ENCODE data around the gene OLFML2A. TPM values are rescaled to one million over a fixed set of nuclear protein-coding genes. Genes with fewer than 3 reads are reported as not detected.

Gene OLFML2A
- total and polyA plus RNA-seq, 2 of the 13 experiments (the other 11 are each of a cell fraction or from before 2014, with no cell fraction given) = 0.01 to 0.02 TPM

GRCh38 chr9:124766815-124767554 is 9.9 kb upstream of the OLFML2A start:
- Histone ChIP-seq H3K36me3 (replicated peaks in 1 of 2; ENCODE audit: control insufficient read depth in 1 of 2, insufficient read depth in 2 of 2, low read length in 2 of 2) (no peaks in the 10 kb centered on the region), H3K4me2 (ENCODE audit: low read depth, low read length) (peak overlapping the region; percentile 80), H3K27me3 (ENCODE audit: control insufficient read depth in 1 of 2, insufficient read depth in 2 of 2, low read length in 2 of 2) (no peaks in the 10 kb centered on the region; a peak in 1 of 5 replicates), H3K27ac (ENCODE audit: extremely low read length, insufficient read depth, low read length) (no peak overlapping the region), H3K9ac (ENCODE audit: insufficient read depth, low read depth, low read length) (no peak overlapping the region), H4K20me1 (ENCODE audit: insufficient read depth, low read length) (peaks cover 21% of the 10 kb centered on the region; the same call in 1 of the 2 replicates), H3K4me3 (replicated peaks in 1 of 3; ENCODE audit: insufficient read depth in 1 of 3, low read depth in 2 of 3, low read length in 3 of 3) (no peak overlapping the region), H3K9me3 (ENCODE audit: low read length) (no peaks in the 10 kb centered on the region), H3K79me2 (ENCODE audit: insufficient read depth, low read length) (peaks cover 84% of the 10 kb centered on the region), H2AFZ (ENCODE audit: low read length) (no peak overlapping the region), H3K4me1 (ENCODE audit: insufficient read depth, low read length) (peaks cover 46% of the 10 kb centered on the region)
- CTCF ChIA-PET (ENCODE audit: low intra/inter-chr PET ratio, low total read pairs) = interaction anchor here (2.5 kb wide), 1 partner anchor 150 kb away, joined by 7 read pairs; no protein-coding TSS in a partner anchor
- BruUV-seq (replicated peaks) = no TSS peak
- POLR2A ChIA-PET = interaction anchor here (1.3 kb wide), 1 partner anchor 96 kb away, joined by 3 read pairs; no protein-coding TSS in a partner anchor
- intact Hi-C loops (cut with micrococcal nuclease; ENCODE audit: unreplicated experiment) (no loop called here), in situ Hi-C loops (cut with HindIII; ENCODE audit: extremely low pct_ligation_motif_present, low pct_unique_long_range_greater_than_20kb) (no loop called here)
- ATAC-seq = no peak
- WGBS (ENCODE audit: low lambda C conversion rate) = 80% methylated on average over 4 of the region's 4 CpGs
- FAIRE-seq = no peak
- no peak for DNase-seq (ENCODE audit: low spot score)
- no peak for TF ChIP-seq KLF15 (CRISPR knock-in tag; IDR thresholded peaks at IDR 0.05; ENCODE audit: borderline replicate concordance)
- TF ChIP-seq ZNF782 (CRISPR knock-in tag; IDR thresholded peaks at IDR 0.05; ENCODE audit: borderline replicate concordance) = no peak
- TF ChIP-seq ZNF781 (CRISPR knock-in tag; IDR thresholded peaks at IDR 0.05; ENCODE audit: borderline replicate concordance, not compliant biosample characterization) = no peak
- no peak for TF ChIP-seq PRPF4 (IDR thresholded peaks at IDR 0.05; ENCODE audit: low read depth, low read length, poor library complexity, severe bottlenecking)
- no peak for TF ChIP-seq NKX3-1 (CRISPR knock-in tag; IDR thresholded peaks at IDR 0.05)
- no peak for TF ChIP-seq ZNF460 (CRISPR knock-in tag; IDR thresholded peaks at IDR 0.05; ENCODE audit: borderline replicate concordance)
- TF ChIP-seq ZNF331 (CRISPR knock-in tag; IDR thresholded peaks at IDR 0.05) = no peak
- TF ChIP-seq SNAPC4 (CRISPR knock-in tag; IDR thresholded peaks at IDR 0.05) = no peak
- no peak for TF ChIP-seq HOXA3 (CRISPR knock-in tag; IDR thresholded peaks at IDR 0.05)
- no peak for TF ChIP-seq KDM3A (CRISPR knock-in tag; IDR thresholded peaks at IDR 0.05; ENCODE audit: low read depth)
- no peak for TF ChIP-seq ZNF549 (CRISPR knock-in tag; IDR thresholded peaks at IDR 0.05)
- no peak for TF ChIP-seq TBX3 (IDR thresholded peaks at IDR 0.05; ENCODE audit: borderline replicate concordance)
- no peak for TF ChIP-seq NR0B2 (CRISPR knock-in tag; IDR thresholded peaks at IDR 0.05)
- no peak for TF ChIP-seq MIER3 (CRISPR knock-in tag; IDR thresholded peaks at IDR 0.05; ENCODE audit: borderline replicate concordance)
- TF ChIP-seq ZNF230 (CRISPR knock-in tag; IDR thresholded peaks at IDR 0.05) = no peak
- TF ChIP-seq, protein P1, sequence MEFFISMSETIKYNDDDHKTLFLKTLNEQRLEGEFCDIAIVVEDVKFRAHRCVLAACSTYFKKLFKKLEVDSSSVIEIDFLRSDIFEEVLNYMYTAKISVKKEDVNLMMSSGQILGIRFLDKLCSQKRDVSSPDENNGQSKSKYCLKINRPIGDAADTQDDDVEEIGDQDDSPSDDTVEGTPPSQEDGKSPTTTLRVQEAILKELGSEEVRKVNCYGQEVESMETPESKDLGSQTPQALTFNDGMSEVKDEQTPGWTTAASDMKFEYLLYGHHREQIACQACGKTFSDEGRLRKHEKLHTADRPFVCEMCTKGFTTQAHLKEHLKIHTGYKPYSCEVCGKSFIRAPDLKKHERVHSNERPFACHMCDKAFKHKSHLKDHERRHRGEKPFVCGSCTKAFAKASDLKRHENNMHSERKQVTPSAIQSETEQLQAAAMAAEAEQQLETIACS (CRISPR knock-in tag; IDR thresholded peaks at IDR 0.05) = no peak
- no peak for TF ChIP-seq ZNF746 (CRISPR knock-in tag; IDR thresholded peaks at IDR 0.05)
- no peak for TF ChIP-seq HNF4G (IDR thresholded peaks at IDR 0.05; ENCODE audit: borderline replicate concordance, low read depth, low read length)
- no peak for TF ChIP-seq HNF4G (CRISPR knock-in tag; IDR thresholded peaks at IDR 0.05; ENCODE audit: borderline replicate concordance, low read depth)

All from HepG2 (cell line).